ENCODE measurements around the gene ORC3.
"Not testable (repeated sequence)": the region's sequence is repeated elsewhere in the genome, so short reads cannot be mapped to it uniquely, and the experiment has no call there.

ORC3 gene

DNA sequence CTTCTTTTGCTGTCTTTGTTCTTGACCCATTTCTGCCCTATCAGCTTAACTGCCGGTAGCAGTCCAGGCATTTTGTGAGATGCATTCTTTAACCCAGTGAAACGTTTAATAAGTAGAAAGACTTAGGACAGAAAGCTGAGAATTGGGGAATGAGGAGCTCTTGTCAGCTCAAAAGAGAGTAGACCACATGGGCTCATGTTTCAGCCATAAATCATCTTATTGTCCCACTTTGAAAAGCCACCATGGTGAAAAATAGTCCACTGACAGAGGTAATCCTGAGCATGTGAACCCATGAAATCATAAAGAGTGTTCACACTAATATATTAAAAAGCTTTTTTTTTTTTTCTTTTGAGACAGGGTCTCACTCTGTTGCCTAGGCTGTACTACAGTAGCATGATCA is 16.3 kb downstream of the ORC3 start:
- no peak for DNase-seq

DNA sequence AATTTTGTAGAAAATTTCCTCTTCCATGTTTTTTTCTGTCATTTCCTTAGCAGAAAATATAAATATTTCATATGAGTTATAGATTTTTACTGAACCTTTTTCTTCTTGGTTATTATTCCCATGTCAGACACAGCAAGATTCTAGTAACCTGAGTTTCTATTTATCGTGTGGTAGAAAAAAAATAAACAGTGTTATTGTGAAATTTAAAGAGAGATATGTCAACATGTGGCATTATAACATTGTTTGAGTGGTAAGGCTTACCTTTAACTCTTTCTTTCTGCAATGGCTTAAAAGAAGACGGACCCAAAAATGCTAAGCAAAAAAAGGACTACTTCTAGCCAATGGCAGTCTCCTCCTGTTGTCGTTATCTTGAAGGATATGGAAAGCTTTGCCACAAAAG is 18.9 kb downstream of the ORC3 start:
- no peak for DNase-seq

DNA sequence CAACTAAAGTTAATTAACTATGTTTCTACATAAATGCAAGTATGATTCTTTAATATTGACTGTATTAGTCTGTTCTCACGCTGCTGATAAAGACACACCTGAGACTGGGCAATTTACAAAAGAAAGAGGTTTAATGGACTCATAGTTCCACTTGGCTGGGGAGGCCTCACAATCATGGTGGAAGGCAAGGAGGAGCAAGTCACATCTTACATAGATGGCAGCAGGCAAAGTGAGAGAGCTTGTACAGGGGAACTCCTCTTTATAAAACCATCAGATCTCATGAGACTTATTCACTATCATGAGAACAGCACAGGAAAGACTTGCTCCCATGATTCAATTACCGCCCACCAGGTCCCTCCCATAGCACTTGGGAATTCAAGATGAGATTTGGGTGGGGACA is 23.1 kb downstream of the ORC3 start:
- not testable (repeated sequence) for DNase-seq

DNA sequence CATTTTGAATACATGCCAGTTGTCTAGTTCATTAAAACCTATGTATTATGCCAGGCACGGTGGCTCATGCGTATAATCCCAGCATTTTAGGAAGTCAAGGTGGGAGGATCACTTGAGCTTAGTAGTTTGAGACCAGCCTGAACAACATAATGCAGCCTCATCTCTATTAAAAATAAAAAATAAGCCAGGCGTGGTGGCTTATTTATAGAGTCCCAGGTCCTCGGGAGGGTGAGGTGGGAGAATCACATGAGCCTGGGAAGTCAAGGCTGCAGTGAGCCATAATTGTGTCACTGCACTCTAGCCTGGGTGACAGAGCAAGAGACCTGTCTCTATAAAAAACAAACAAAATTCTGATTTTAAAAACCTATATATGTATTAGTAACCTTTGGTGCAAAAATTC is 27.5 kb downstream of the ORC3 start:
- DNase-seq, result no peak

DNA sequence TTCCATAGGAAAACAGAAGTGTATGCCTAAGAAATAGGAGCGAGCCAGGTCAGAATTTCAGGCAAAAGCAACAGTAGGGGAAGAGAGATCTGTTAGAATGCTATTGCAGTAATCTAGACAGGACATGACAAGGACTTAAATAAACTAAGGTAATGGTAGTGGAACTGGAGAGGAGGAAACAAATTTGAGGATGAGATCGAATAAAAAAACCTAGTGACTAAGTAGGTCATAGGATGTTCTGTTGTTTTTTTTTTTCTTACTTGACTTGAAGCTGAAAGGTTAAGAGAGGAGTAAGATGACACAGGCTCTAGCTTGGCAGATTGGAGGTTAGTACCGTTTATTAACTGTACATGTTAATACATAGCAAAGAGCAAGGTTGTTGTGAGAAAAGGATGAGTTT is 28.6 kb downstream of the ORC3 start:
- no peak for DNase-seq

DNA sequence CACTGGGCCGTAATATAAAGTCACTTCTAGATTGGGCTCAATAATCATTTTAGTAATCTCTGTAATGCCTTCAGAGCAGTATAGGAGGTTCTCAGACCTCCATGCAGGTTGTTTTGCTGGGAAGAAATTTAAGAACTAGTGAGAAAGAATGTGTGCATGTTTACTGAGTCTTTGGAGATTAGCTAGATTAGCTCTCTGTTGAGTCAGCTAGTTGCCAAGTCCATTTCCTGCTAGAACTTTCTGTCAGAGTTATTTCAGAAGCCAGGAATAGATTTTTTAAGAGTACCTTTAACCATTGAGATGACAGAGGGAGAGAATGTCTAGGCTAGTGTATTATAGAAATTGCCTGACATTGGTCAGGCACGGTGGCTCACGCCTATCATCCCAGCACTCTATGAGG is 33.3 kb downstream of the ORC3 start:
- no peak for DNase-seq

DNA sequence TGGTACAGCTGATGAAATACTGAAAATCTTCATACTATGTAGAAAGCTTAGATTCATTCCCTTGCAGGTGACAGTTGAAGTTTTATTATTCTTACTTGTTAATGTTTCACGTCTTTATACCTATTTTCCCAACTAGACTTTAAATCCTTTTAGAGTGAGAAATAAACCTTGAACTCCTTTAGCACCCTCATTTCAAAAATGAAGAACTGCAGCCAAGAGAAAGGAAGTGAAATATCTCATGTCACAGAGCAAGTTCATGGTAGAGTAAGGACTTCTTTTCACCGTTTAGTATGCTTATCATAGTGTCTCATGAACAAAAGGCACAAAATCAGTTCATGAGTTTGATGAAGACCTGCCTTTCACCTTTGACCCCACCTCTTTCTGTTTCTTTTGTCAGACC is 38.5 kb downstream of the ORC3 start:
- DNase-seq, result no peak

DNA sequence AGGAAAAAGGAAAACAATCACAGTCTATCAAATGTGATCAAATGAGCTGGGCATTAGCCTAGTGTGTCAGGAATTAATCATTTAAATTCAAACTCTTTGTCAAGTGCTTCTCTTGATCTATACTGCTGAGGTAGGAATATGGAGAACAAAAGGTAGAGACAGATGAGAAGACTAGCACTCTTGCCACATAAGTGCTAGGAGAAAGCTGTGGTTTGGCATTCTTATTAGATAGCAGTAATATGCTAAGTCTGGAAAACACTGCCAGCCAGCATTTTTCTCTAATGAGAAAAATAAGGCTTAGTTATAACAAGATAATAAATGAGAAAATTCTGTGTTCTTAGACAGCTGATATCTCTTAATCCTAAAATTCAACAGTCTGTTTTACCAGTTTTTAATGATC is 38.9 kb downstream of the ORC3 start:
- DNase-seq, result no peak

DNA sequence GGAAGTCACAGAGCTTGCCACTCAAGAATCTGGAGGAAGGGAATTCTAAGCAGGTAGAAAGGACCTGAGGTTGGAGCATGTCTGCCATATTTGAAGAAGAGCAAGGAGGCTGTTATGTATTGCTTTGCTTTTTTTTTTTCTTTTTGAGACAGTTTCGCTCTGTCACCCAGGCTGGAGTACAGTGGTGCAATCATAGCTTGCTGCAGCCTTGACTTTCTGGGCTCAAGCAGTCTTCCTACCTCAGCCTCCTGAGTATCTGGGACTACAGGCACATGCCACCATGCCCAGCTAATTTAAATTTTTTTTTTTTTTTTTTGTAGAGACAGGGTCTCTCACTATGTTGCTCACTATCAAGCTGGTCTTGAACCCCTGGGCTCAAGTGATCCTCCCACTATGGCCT is 40.8 kb downstream of the ORC3 start:
- DNase-seq, result no peak

DNA sequence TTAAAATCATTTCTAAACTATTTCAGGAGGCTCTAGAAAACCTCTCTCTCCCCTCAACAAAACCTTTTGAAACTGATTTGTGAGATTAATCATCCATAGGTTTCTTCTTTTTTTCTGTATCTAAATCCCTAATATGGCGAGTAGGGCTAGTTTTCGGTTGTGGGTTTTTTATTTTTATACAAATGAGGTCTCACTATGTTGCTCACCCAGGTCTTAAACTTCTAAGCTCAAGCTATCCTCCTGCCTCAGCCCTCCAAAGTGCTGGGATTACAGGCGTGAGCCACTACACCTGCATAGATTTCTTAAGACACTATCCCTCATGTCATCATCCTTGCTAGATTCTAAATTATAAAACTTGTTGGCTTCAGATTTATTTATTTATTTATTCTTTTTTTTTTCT is 43.9 kb downstream of the ORC3 start:
- DNase-seq, result no peak

DNA sequence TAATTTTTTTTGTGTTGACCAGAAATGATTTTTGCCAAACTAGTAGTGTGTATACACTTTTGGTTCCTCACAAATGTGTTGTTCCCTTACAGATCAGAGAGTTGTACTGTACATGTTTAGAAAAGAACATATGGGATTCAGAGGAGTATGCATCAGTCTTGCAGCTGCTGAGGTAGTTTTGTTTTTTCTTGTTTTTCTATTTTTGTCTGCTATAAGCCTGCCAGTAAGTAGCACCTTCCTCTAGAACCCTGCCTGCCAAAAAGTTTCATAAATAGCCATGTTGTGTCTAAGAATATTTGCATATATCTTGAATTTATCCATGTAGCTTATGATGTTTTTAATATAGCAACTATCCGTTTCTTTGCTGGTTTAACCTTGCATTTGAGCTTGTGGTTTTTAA is 46.4 kb downstream of the ORC3 start:
- no peak for DNase-seq

DNA sequence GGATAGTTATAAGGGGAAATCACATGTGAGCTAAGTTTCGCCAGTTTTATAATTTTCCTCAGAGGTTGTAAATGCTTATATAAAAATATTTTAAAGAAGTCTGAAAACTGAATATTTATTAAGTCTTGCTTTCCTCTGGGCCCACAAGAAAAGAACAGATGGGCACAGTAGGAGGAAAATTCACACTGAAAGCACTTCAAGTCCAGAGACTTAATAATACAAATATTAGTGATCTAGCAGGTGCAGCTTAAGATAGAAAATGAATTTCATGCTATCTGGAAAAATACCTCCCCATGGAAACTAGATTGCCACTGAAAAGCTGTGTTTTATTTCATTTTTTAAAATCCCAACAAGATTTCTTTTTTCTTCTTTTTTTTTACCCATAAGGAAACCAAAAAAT is 47.2 kb downstream of the ORC3 start:
- DNase-seq, result no peak

DNA sequence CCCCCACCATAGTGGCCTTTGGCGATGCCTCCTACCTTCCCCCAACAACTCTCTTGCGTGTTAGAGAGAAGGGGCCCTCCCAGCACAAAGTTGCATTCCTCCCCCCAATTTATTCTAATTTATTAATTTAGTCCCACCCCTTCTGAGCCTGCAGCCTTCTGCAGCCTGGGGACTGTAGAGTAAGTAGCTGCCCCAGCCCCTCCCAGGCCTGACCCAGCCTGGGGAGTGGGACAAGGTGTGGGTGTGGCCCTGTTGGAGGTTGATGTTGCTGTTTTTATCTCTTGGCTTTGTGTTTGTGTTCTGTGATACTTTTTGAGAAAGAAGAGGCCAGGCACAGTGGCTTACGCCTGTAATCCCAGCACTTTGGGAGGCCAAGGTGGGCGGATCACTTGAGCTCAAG is 49.4 kb downstream of the ORC3 start:
- no peak for DNase-seq

DNA sequence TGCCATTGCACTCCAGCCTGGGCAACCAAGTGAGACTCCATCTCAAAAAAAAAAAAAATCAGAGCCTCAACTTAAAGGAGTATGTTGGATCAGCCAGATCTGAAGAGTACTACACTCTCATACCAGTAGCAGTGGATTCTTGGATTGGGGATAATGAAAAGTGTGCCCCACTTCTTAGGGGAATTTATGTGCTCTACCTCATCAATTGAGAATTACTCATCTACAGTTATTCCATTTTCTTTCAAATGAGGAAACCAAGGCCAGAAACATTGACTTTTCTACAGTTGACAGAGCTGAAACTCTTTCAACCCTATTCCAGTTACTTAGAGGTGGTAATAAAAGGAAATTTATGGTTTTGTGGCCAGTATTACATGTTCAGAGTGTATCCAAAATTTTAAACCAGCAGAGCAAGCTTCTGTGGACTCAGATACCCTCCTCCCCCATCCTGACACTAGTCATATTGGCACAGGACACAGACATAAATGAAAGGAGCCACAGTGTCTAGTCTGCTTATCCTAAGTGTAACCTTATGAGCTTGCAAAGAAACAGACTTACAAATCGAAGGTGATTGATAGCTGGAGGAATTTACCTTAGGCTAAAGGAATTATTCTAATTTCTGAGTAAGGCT is 51.2 kb downstream of the ORC3 start:
- DNase-seq, result no peak

DNA sequence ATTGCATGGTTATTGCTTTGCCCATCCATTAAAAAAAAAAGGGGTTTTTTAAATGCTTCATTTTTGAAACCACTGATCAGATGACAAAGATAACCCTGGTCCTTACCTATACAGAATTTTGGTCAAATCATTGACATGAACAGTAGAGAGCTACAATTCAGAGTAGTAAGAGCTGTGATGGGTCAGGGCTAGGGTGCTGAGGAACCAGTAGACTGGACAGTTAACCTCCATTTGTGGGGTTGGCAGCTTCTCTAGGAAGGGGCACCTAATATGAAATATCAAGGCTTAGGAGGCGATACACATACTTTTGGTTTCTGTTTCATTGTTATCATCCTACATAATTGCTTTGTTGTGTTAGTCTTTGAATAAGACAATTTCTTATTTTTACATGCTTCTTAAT is 55.1 kb downstream of the ORC3 start:
- DNase-seq, result no peak

DNA sequence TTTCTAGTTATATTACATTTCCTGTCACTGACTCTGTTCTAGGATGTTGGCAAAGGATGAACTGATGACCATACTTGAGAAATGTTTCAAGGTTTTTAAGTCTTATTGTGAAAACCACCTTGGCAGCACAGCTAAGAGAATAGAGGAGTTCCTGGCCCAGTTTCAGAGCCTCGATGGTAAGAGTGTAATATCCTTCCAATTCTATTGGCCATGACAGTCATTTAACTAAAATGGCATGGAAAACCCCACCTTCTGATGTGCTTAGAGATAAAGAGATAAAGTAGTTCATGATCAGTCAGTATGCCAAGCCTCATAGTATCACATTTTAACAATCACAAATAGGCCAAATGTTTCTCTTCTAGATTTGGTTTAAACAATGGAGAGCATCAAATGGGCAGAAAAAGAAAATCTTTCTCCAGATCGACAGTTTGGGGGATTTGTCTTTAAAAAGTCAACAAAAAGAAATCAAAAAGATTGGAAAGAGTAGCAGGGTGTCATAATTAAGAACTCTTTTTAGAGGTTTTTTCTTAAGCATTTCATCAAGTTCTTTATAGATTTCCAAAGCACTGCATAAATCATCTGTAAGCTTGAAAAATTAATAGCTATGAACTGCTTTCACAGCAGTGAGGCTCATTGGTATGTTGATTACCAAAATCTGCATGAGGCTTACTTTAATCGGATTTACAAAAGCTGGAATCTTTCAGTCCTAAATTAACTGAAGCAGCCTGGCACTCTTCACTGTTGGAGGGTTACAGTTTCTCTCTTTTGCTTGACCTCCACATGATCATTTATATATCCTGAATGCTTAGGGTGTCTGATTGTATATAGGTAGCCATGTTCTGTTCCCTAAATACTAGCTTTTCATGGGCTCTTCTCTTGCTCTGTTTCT is 63.4 kb downstream of the ORC3 start:
- no peak for DNase-seq

DNA sequence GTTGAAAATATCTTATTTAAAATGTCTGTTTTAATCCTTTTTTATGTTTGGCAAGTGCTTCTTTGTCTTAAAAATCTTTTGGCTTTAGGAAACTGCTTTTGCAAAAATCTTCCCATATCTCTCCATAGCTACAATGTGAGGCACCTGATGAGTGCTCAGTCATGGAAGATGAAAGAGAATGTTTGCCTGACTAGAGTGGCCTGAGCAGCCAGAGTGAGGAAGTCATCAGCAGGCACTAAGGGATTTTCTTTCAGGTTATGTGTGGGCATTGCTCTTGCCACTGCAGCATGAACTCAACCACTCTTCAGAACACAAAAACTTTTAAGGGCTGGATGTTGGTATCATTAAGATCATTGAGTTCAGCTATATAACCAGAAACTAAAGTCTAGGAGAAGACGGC is 64.2 kb downstream of the ORC3 start:
- DNase-seq, result no peak

DNA sequence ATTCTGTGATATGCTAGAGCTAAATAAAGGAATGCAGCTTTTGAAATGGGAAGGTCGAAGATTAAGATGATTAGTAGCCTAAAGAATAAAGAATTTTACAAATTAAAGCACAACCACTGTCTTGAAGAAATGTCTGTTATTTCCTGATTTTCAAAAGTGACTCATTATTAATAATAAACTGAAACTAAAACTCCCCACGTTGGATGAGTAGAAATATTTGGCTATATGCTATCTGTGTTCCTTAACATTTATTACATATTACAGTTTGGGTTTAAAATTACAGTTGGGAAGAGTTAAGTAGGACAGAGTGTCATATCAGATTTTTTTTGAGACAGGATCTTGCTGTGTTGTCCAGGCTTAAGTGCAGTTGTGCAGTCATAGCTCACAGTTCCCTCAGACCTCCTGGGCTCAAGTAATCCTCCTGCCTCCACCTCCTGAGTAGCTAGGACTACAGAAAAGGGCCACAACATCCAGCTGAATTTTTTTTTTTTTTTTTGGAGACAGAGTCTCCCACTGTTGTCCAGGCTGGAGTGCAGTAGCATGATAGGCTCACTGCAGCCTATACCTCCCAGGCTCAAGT is 65.0 kb downstream of the ORC3 start:
- DNase-seq, result no peak

DNA sequence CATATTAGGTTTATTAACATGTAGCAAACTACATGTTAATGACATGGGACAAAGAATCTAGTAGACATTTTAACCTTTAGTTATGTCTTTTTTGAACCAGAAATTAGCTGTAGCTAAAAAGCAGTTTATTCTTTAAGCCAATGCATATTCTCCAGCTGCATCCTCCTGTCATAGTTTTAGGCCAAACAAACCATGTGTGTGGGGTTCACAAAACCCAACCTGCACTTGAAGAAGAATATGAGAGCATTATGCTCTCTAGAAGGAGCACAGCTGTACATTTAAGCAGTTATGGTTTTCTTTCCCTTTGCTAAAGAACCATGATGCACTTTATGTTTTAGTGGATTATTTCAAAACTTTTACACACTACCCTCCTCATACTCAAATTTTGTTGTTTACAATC is 65.9 kb downstream of the ORC3 start:
- no peak for DNase-seq

DNA sequence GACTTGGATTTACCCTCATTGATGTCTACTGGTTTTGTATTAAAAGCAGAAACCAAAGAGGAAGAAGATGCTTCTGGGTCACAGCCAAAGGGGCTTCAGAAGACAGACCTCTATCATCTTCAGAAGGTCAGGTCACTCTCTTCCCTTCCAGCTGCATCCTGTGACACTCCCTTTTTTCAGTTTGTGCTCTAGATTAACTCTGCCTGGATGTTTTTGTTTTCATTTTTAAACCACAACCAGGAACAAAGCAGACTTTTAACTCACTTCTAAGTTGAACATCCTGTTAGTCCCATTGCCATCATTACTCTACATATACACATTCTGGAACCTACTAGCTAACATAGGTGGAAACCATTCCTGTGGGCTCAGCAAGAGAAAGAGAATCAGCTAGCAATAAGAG is 66.9 kb downstream of the ORC3 start:
- no peak for DNase-seq

DNA sequence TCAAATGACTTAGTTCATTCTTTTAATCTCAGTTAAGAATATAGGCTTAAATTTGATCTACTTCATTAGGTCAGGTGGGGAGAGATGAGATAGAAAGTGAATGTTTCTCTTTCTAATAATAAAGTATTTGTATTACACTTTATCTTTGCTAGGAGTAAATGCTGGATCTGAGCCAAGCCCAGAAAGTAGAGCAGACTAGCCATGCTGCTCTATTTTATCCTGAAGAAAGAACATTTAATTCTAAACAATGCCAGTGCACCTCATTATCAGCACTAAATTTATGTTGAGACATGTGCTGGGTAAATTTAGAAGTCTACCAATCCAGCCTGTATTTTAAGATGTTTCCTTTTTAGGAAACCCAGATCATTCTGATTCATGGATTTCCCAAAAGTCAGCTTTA is 68.6 kb downstream of the ORC3 start:
- DNase-seq, result no peak

DNA sequence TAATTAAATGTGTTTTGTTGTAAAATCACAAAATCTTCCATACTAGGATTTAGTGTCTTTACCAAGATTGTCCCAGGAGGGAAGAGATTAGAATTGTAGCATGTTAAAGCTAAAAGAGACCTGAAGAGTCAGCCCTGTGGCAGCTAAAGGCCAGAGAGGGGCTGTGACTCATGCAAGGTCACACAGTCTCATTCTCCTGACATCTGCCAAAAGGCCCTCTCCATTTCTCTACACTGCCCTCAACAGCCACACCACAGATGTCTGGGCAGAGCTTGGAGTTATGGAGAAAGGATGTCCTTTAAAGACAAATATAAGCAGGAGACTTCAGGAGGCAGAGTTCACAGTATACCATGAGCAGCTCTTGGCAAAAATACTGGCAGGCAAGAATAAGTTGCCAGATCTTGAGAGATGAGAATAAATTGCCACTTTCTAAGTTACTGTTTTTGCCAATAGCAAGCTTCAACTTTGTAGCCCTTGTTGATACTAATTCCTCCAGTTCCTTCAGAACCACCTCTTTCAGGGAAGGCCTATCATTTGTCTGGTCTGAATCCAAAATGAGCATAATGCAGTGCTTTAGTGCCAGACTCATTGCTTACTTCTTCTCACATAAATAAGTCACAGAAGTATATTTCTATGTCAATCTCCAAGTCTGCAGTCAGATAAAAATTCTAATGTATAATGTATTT is 70.4 kb downstream of the ORC3 start:
- no peak for DNase-seq

DNA sequence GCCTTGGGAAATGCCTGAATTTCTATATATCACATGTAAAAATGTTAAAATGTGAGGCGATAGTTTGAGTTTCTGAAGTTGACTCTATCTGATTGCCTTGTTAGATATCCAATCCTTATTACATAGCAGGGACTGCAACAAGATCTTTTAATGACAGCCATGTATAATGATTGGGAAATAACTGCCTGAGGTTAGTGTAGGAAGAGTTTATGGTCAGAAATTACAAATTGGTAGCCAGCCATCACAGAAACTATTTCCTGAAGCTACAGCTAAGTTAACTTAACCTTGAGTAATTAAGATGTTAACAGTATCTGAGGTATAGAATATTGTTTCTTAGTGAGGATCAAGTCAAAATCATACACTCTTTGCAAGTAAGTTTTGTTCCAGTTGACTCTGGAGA is 71.1 kb downstream of the ORC3 start:
- DNase-seq, result no peak

DNA sequence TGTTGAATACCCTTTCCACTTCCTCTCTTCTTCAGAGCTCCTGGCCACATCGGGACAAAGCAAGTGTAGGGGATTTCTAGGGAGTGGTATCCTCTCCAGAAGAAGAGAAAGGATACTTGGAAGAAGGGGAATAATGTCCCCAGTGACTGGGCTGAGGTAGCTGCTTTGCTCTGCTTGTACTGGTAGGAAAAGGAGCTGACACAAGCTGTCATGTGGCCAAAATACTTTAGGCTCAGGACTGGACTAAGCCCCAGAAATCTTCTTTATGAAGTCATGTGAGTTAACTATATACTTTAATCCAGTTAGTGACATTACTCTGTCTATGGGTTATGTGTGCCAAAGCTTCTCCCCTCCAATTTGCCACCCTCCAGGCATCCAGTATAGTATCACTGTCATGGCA is 71.6 kb downstream of the ORC3 start:
- DNase-seq, result no peak

Measured in stimulated activated CD4-positive, alpha-beta T cell treated with anti-CD3 and anti-CD28 coated beads, Interleukin-1b, Interleukin-23, amount 100 ng/mL, for 48 hours (primary cell).